ENCODE data around the gene CLDN6.

GRCh38 chr16:3023415-3023668 lies 5.4 kb upstream of the CLDN6 start:
- TF ChIP-seq ZNF136 (CRISPR knock-in tag; IDR thresholded peaks at IDR 0.05; ENCODE audit: low read depth) (no peak), GMEB2 (CRISPR knock-in tag; IDR thresholded peaks at IDR 0.05; ENCODE audit: low read depth) (no peak), ETS1 (CRISPR knock-in tag; IDR thresholded peaks at IDR 0.05) (no peak), ZNF124 (CRISPR knock-in tag; IDR thresholded peaks at IDR 0.05) (no peak), EHMT2 (IDR thresholded peaks at IDR 0.05; ENCODE audit: borderline replicate concordance, low read depth, low read length) (no peak), ZFP36L2 (CRISPR knock-in tag; IDR thresholded peaks at IDR 0.05) (no peak), SALL2 (CRISPR knock-in tag; IDR thresholded peaks at IDR 0.05) (no peak), NFE2L1 (CRISPR knock-in tag; IDR thresholded peaks at IDR 0.05; ENCODE audit: borderline replicate concordance) (no peak)
